ENCODE data around the gene LHX6.

DNA sequence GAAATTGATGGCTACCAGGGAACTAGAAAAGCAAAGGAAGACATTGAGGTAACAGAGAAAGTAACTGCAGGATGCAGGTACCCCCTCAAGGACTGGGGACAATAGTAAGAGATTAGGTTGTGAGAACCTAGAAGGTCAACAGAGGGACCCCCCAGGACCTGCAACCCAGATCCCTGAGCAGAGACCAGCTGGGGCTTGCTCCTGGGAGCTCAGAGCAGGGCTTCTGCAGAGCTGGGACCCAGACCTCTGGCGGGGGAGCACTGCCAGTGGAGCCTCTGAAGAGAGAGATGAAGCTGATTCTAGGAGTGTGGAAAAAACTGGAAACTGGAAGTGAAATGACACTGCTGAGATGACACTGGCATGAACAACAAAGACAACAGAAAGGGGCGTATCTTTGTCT is 51.8 kb downstream of the LHX6 start:
- no peak for TF ChIP-seq CTCF (conservative IDR thresholded peaks at IDR 0.05; ENCODE audit: low read depth, low read length)
- no peak for TF ChIP-seq POLR2A (IDR thresholded peaks at IDR 0.05; ENCODE audit: low read depth, low read length)
- no peak for TF ChIP-seq CEBPB (IDR thresholded peaks at IDR 0.05; ENCODE audit: low read depth, low read length)
- TF ChIP-seq RFX5 (IDR thresholded peaks at IDR 0.05; ENCODE audit: low read depth, low read length): no peak
- no peak for TF ChIP-seq USF2 (IDR thresholded peaks at IDR 0.05; ENCODE audit: low read depth, low read length)
- TF ChIP-seq MAZ (IDR thresholded peaks at IDR 0.05; ENCODE audit: borderline replicate concordance, low read depth, low read length): no peak
